DOHH2 (cell line): ENCODE results near the gene SAMHD1.

Experiments used
- CTCF ChIP-seq: fragments of 200-600 bp; sonication (generic); IDR thresholded peaks from one replicate; pipeline ENCODE4 v1.5.1; 2014; ENCODE audit warnings: antibody characterized with exemption, mild to moderate bottlenecking, low read depth, low read length; ENCODE audit not compliant: poor library complexity, severe bottlenecking
- EZH2phosphoT487 ChIP-seq: fragments of 200-600 bp; sonication (generic); IDR thresholded peaks from 2 replicates; pipeline ENCODE4 v1.6.1; 2017; ENCODE audit warnings: borderline replicate concordance, mild to moderate bottlenecking, antibody characterized with exemption, low read length, moderate library complexity, mixed read lengths

DNA sequence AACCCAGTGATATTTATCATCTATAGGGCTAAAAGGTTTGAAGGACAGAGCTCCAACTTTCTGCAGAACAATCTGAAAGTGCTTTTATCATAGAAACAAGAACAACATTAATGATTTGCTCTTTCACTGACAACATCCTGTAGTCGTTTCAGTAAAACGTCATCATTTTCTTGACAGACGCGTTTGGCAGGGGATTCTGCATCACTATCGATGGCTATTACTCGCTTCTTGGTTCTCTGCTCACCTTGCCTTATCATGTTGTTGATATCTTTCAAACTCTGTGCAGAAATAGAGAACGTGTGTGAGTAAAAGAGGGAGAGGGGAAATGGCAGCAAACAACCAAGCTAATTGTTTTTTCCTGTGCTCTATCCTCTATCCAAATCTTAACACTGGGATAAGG, 47.1 kb upstream of the SAMHD1 start:
- no peak for TF ChIP-seq CTCF
- TF ChIP-seq EZH2phosphoT487: no peak
